MM.1S (cell line): ENCODE data around the gene RGS17.

Experiments
- EZH2 ChIP-seq: fragments of 300-600 bp; sonication (generic); optimal IDR thresholded peaks from 2 replicates; pipeline ENCODE3; 2017; ENCODE audit warnings: low read depth, mild to moderate bottlenecking, antibody characterized with exemption, low read length, mixed read lengths
- EZH2phosphoT487 ChIP-seq: fragments of 300-600 bp; sonication (generic); IDR thresholded peaks from 2 replicates; pipeline ENCODE4 v1.6.1; 2018; ENCODE audit warnings: antibody characterized with exemption, low read length
- TF ChIP-seq, protein P1 (sequence below): fragments of 300-600 bp; sonication (generic); IDR thresholded peaks from 2 replicates; pipeline ENCODE4 v1.5.1; 2016; ENCODE audit warnings: antibody characterized with exemption, low read length, mixed read lengths

DNA sequence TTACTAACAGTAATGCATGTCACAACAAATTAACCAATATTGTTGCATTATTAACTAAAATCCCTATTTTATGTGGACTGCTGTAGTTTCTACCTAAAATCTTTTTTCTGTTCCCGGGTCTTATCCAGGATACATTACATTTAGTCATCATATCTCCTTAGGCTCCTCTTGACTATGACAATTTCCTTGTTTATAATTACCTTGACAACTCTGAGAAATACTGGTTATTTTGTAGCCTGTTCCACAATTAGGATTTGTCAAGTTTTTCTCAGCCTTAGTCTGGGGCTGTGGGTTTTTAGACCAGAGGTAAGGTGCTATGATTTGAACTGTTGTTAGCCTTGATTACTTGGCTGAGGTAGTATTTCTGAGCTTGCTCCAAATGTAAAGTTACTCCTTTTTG lies 152.0 kb downstream of the RGS17 start:
- TF ChIP-seq, protein P1, sequence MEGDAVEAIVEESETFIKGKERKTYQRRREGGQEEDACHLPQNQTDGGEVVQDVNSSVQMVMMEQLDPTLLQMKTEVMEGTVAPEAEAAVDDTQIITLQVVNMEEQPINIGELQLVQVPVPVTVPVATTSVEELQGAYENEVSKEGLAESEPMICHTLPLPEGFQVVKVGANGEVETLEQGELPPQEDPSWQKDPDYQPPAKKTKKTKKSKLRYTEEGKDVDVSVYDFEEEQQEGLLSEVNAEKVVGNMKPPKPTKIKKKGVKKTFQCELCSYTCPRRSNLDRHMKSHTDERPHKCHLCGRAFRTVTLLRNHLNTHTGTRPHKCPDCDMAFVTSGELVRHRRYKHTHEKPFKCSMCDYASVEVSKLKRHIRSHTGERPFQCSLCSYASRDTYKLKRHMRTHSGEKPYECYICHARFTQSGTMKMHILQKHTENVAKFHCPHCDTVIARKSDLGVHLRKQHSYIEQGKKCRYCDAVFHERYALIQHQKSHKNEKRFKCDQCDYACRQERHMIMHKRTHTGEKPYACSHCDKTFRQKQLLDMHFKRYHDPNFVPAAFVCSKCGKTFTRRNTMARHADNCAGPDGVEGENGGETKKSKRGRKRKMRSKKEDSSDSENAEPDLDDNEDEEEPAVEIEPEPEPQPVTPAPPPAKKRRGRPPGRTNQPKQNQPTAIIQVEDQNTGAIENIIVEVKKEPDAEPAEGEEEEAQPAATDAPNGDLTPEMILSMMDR, result no peak
- TF ChIP-seq EZH2, result no peak
- TF ChIP-seq EZH2phosphoT487, result no peak
